ENCODE measurements around the gene UBL7. TPM values are rescaled to one million over a fixed set of nuclear protein-coding genes. Genes with fewer than 3 reads are reported as not detected.

Gene UBL7
- total RNA-seq, 1 experiment from 2014 or later: 65.3 TPM

DNA sequence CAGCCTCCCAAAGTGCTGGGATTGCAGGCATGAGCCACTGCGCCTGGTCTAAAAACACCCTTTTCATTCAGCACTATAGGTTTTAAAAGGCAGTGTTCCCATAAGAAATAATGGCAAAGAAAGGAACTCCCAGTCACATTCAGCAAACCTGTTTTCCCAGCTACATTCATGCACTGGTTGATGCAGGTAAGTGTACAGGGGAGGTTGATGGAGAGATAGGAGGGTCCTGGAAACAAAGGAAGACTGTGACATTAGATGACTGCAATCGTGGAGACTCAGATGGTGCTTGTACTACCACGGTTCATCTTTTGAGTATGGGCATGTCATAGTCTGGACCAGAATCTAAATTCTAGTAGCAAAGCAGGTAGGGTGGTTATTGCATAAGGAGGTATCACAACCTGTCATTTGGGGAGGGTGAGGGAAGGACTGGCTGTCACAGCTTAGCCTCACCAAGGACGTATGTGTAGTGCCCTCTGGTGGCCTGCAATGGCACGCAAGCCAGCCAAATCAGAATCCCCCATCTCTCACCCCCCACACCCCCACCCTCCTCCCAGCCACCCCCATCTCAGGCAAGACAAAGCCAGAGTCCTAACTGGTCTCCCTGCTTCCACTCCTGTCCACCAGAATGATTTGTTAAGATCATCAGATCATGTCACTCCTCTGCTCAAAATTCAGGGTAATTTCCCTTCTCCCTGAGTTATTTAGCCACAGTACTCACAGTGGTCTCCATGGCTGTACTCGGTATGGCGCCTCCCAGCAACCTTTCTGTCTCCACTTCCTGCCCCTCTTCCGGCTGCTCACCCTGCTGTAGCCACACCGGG lies 28.8 kb upstream of the UBL7 start:
- no peak for TF ChIP-seq EGR1 (IDR thresholded peaks at IDR 0.05; ENCODE audit: low read depth)
- TF ChIP-seq SRF (IDR thresholded peaks at IDR 0.05; ENCODE audit: low read depth): no peak
- TF ChIP-seq ZFX (IDR thresholded peaks at IDR 0.05): no peak
- TF ChIP-seq YY1 (IDR thresholded peaks at IDR 0.05; ENCODE audit: extremely low read depth, insufficient replicate concordance, low read depth, low read length): no peak
- TF ChIP-seq ELF1 (IDR thresholded peaks at IDR 0.05; ENCODE audit: borderline replicate concordance, low read depth): no peak
- TF ChIP-seq FOSL1 (IDR thresholded peaks at IDR 0.05; ENCODE audit: low read depth): no peak
- no peak for TF ChIP-seq CBX3 (IDR thresholded peaks at IDR 0.05; ENCODE audit: low read depth)
- TF ChIP-seq RAD21 (IDR thresholded peaks at IDR 0.05; ENCODE audit: low read depth): peak; percentile 66
- no peak for TF ChIP-seq TCF7L2 (IDR thresholded peaks at IDR 0.05; ENCODE audit: borderline replicate concordance, extremely low read depth, insufficient read depth, insufficient read length)
- TF ChIP-seq, protein P1, sequence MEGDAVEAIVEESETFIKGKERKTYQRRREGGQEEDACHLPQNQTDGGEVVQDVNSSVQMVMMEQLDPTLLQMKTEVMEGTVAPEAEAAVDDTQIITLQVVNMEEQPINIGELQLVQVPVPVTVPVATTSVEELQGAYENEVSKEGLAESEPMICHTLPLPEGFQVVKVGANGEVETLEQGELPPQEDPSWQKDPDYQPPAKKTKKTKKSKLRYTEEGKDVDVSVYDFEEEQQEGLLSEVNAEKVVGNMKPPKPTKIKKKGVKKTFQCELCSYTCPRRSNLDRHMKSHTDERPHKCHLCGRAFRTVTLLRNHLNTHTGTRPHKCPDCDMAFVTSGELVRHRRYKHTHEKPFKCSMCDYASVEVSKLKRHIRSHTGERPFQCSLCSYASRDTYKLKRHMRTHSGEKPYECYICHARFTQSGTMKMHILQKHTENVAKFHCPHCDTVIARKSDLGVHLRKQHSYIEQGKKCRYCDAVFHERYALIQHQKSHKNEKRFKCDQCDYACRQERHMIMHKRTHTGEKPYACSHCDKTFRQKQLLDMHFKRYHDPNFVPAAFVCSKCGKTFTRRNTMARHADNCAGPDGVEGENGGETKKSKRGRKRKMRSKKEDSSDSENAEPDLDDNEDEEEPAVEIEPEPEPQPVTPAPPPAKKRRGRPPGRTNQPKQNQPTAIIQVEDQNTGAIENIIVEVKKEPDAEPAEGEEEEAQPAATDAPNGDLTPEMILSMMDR (IDR thresholded peaks at IDR 0.05 in 2 of 3, conservative IDR thresholded peaks at IDR 0.05 in 1 of 3; ENCODE audit: borderline replicate concordance in 1 of 3, insufficient read depth in 1 of 3, low read depth in 2 of 3, low read length in 2 of 3): peak; percentile 19 to 78 (median 77); a peak in 5 of 6 replicates
- TF ChIP-seq SP1 (IDR thresholded peaks at IDR 0.05; ENCODE audit: low read depth): no peak
- no peak for TF ChIP-seq EZH2phosphoT487 (IDR thresholded peaks at IDR 0.05; ENCODE audit: borderline replicate concordance)
- peak; percentile 48 for DNase-seq (ENCODE audit: low read depth, low spot score)
- Histone ChIP-seq H3K9me3 (ENCODE audit: control insufficient read depth in 1 of 2, insufficient read depth in 1 of 2, low read depth in 1 of 2, low read length in 2 of 2) (no peaks in the 10 kb centered on the region), H3K4me1 (ENCODE audit: control insufficient read depth in 1 of 2, insufficient read depth in 2 of 2, low read length in 2 of 2) (peaks cover 0 to 11% of the 10 kb centered on the region in 2 experiments; a peak in 2 of 4 replicates), H3K4me3 (replicated peaks in 1 of 2; ENCODE audit: low read depth in 1 of 2, low read length in 2 of 2) (peak overlapping the region; percentile 19 to 38), H3K9ac (ENCODE audit: low read length) (peak overlapping the region; percentile 38), H3K79me2 (ENCODE audit: insufficient read depth, low read length) (no peaks in the 10 kb centered on the region), H3K4me2 (ENCODE audit: low read length) (peak overlapping the region; percentile 70), H3K36me3 (ENCODE audit: control insufficient read depth in 1 of 2, insufficient read depth in 2 of 2, low read length in 2 of 2) (no peaks in the 10 kb centered on the region), H3K9me2 (ENCODE audit: insufficient read depth) (no peaks in the 10 kb centered on the region), H2AFZ (ENCODE audit: low read depth, low read length, poor library complexity, severe bottlenecking) (peak overlapping the region; percentile 82), H3K27ac (ENCODE audit: low read depth, low read length) (no peak overlapping the region), H4K20me1 (ENCODE audit: insufficient read depth) (no peaks in the 10 kb centered on the region), H3K27me3 (ENCODE audit: insufficient read depth, low read length) (no peaks in the 10 kb centered on the region)
- intact Hi-C loops (cut with micrococcal nuclease): loop anchor here (1.0 to 2.0 kb wide), 3 partner anchors 29 to 114 kb away; partner anchors contain the start of gene UBL7
- RAD21 ChIA-PET (ENCODE audit: low non-redundant PET in 1 of 2, low total read pairs in 2 of 2, uncharacterized antibody in 2 of 2, unreplicated experiment in 2 of 2): no interaction called here
- CTCF ChIA-PET: interaction anchor here (0.7 to 1.7 kb wide), 7 partner anchors 11 to 122 kb away, joined by 3 to 9 read pairs (median 3); partner anchors contain the start of genes CYP11A1 and UBL7
- peak; percentile 94 for ATAC-seq
- BruUV-seq (replicated peaks): TSS peak; percentile 33
- POLR2A ChIA-PET: no interaction called here
